ENCODE data around the gene CATSPER3. TPM values are rescaled to one million over a fixed set of nuclear protein-coding genes. Genes with fewer than 3 reads are reported as not detected.

CATSPER3 gene
- polyA plus RNA-seq, 1 donor from 2014 or later: 0.17 TPM

DNA sequence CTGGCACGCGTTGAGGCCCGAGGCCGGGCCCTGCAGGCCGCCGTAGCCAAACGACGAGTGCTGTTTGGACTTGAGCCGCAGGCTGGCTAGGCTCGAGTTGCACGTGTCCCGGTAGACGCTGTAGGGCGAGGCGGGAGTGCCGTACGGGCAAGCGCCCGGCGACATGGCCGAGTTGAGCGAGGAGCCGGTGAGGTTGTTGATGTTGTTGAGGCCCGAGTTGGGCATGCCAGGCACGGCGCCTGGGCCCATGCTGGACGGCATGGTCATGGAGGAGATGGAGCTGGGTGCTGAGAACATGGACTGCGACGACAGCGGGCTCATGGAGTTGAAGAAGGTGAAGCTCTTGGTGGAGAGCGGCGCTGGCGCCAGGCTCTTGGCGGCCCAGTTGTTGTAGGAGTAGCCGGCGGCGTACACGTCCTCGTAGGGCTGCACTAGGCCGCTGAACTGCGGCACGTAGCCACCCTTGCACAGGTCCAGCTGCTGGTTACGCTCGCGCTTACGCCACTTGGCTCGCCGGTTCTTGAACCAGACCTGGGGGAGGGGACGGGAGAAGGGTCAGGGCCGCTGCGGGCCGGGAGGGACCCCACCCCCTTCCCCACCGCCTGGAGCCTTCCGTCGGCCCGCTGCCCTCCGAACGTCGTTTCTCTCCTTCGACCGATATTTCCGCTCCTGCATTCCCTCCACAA is 61.2 kb downstream of the CATSPER3 start:
- no peaks in the 10 kb centered on the region for H4K20me1 ChIP-seq (ENCODE audit: insufficient read depth)

DNA sequence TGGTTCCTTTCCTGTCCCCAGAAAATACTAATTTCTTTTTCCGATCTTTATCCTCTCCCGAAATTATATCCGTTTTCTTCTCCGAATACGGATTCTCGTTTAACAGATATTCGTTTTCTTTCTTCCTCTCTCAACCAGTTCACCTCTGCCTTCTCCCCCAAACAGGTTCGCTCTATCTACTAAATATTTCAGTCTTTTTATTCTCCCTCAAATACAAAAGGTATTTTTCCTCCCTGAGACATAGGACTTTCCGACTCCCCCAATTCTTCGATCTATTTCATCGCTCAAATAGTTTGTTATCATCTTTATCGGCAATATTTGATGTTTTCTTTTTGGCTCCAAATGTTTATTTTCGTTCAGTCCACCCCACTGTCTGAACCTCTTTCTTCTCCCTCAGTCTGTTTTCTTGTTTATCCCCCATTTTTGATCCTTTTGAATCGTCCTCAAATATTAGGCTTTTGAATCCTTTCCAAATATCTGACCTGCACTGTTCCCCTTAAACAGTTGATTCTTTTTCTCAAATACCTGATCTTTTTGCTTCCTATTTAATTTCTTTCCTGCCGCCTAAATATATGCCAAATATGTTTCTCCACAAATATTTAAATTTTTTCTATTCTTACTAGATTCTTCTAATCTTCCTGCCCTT is 61.9 kb downstream of the CATSPER3 start:
- no peaks in the 10 kb centered on the region for H4K20me1 ChIP-seq (ENCODE audit: insufficient read depth)
- TF ChIP-seq RAD21 (conservative IDR thresholded peaks at IDR 0.05): no peak
- TF ChIP-seq POLR2AphosphoS5 (IDR thresholded peaks at IDR 0.05): peak; percentile 86
- TF ChIP-seq SMC3 (conservative IDR thresholded peaks at IDR 0.05; ENCODE audit: poor library complexity): no peak
- no peaks in the 10 kb centered on the region for H3K79me2 ChIP-seq (replicated peaks; ENCODE audit: insufficient read depth, low read length)
- no peak overlapping the region for H2AFZ ChIP-seq (ENCODE audit: low read depth, low read length)
- no peak overlapping the region for H3K4me3 ChIP-seq (ENCODE audit: low read length)
- peaks cover 95% of the 10 kb centered on the region for H3K27me3 ChIP-seq (ENCODE audit: insufficient read depth, low read depth, low read length)
- no peaks in the 10 kb centered on the region for H3F3A ChIP-seq (ENCODE audit: insufficient read depth, low read length, poor library complexity, severe bottlenecking)
- no peaks in the 10 kb centered on the region for H3K36me3 ChIP-seq (ENCODE audit: insufficient read depth, low read length)
- H3K27ac ChIP-seq (ENCODE audit: low read length): no peak overlapping the region
- no peak overlapping the region for H3K4me2 ChIP-seq (ENCODE audit: low read length)
- no peaks in the 10 kb centered on the region for H3K9me2 ChIP-seq (ENCODE audit: insufficient read depth, low read length)
- no peaks in the 10 kb centered on the region for H3K9me3 ChIP-seq (ENCODE audit: low read length)
- no peak overlapping the region for H3K9ac ChIP-seq (ENCODE audit: low read length)

More for the DNA sequence above, 61.2 kb downstream of the CATSPER3 start:
- no peak overlapping the region for H3K4me3 ChIP-seq (ENCODE audit: low read length)
- no peak overlapping the region for H2AFZ ChIP-seq (ENCODE audit: low read depth, low read length)
- no peak overlapping the region for H3K4me2 ChIP-seq (ENCODE audit: low read length)
- H3K27ac ChIP-seq (ENCODE audit: low read length): no peak overlapping the region
- peaks cover 88% of the 10 kb centered on the region for H3K27me3 ChIP-seq (ENCODE audit: insufficient read depth, low read depth, low read length)
- TF ChIP-seq, protein P1, sequence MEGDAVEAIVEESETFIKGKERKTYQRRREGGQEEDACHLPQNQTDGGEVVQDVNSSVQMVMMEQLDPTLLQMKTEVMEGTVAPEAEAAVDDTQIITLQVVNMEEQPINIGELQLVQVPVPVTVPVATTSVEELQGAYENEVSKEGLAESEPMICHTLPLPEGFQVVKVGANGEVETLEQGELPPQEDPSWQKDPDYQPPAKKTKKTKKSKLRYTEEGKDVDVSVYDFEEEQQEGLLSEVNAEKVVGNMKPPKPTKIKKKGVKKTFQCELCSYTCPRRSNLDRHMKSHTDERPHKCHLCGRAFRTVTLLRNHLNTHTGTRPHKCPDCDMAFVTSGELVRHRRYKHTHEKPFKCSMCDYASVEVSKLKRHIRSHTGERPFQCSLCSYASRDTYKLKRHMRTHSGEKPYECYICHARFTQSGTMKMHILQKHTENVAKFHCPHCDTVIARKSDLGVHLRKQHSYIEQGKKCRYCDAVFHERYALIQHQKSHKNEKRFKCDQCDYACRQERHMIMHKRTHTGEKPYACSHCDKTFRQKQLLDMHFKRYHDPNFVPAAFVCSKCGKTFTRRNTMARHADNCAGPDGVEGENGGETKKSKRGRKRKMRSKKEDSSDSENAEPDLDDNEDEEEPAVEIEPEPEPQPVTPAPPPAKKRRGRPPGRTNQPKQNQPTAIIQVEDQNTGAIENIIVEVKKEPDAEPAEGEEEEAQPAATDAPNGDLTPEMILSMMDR (IDR thresholded peaks at IDR 0.05; ENCODE audit: poor library complexity, severe bottlenecking): no peak
- TF ChIP-seq TAF1 (IDR thresholded peaks at IDR 0.05; ENCODE audit: low read depth) (no peak), EZH2 (IDR thresholded peaks at IDR 0.05; ENCODE audit: borderline replicate concordance, insufficient read depth, low read length, poor library complexity, severe bottlenecking) (peak; percentile 99), EP300 (conservative IDR thresholded peaks at IDR 0.05; ENCODE audit: poor library complexity, severe bottlenecking) (no peak), SMC3 (conservative IDR thresholded peaks at IDR 0.05; ENCODE audit: poor library complexity) (no peak)
- no peaks in the 10 kb centered on the region for H3K9me2 ChIP-seq (ENCODE audit: insufficient read depth, low read length)
- no peaks in the 10 kb centered on the region for H3K9me3 ChIP-seq (ENCODE audit: low read length)
- no peak overlapping the region for H3K9ac ChIP-seq (ENCODE audit: low read length)
- no peaks in the 10 kb centered on the region for H3K36me3 ChIP-seq (ENCODE audit: insufficient read depth, low read length)
- no peaks in the 10 kb centered on the region for H3K79me2 ChIP-seq (replicated peaks; ENCODE audit: insufficient read depth, low read length)
- H3F3A ChIP-seq (ENCODE audit: insufficient read depth, low read length, poor library complexity, severe bottlenecking): no peaks in the 10 kb centered on the region

- Histone ChIP-seq H3K9me3 (ENCODE audit: low read length) (no peaks in the 10 kb centered on the region), H3K27me3 (ENCODE audit: insufficient read depth, low read depth, low read length) (peaks cover 98% of the 10 kb centered on the region), H3K4me2 (ENCODE audit: low read length) (no peak overlapping the region), H3K9ac (ENCODE audit: low read length) (no peak overlapping the region), H3K9me2 (ENCODE audit: insufficient read depth, low read length) (no peaks in the 10 kb centered on the region), H3K36me3 (ENCODE audit: insufficient read depth, low read length) (no peaks in the 10 kb centered on the region), H3K4me3 (ENCODE audit: low read length) (no peak overlapping the region), H2AFZ (ENCODE audit: low read depth, low read length) (no peak overlapping the region), H4K20me1 (ENCODE audit: insufficient read depth) (no peaks in the 10 kb centered on the region), H3K27ac (ENCODE audit: low read length) (no peak overlapping the region), H3F3A (ENCODE audit: insufficient read depth, low read length, poor library complexity, severe bottlenecking) (no peaks in the 10 kb centered on the region), H3K79me2 (replicated peaks; ENCODE audit: insufficient read depth, low read length) (no peaks in the 10 kb centered on the region)
- TF ChIP-seq MXI1 (conservative IDR thresholded peaks at IDR 0.05; ENCODE audit: poor library complexity, severe bottlenecking) (no peak), EP300 (conservative IDR thresholded peaks at IDR 0.05; ENCODE audit: poor library complexity, severe bottlenecking) (no peak), TAF1 (IDR thresholded peaks at IDR 0.05; ENCODE audit: low read depth) (no peak), SMC3 (conservative IDR thresholded peaks at IDR 0.05; ENCODE audit: poor library complexity) (no peak), POLR2AphosphoS5 (IDR thresholded peaks at IDR 0.05) (no peak), EZH2 (IDR thresholded peaks at IDR 0.05; ENCODE audit: borderline replicate concordance, insufficient read depth, low read length, poor library complexity, severe bottlenecking) (no peak), REST (IDR thresholded peaks at IDR 0.05; ENCODE audit: borderline replicate concordance) (no peak), RAD21 (conservative IDR thresholded peaks at IDR 0.05) (no peak)
- TF ChIP-seq, protein P1 (IDR thresholded peaks at IDR 0.05; ENCODE audit: poor library complexity, severe bottlenecking): no peak
These were observed 62.6 kb downstream of the CATSPER3 start for GRCh38 chr5:135030123-135030955.

Data from neural cell (in vitro differentiated cells).